Measurements from ENCODE around the gene UBE2K.

DNA sequence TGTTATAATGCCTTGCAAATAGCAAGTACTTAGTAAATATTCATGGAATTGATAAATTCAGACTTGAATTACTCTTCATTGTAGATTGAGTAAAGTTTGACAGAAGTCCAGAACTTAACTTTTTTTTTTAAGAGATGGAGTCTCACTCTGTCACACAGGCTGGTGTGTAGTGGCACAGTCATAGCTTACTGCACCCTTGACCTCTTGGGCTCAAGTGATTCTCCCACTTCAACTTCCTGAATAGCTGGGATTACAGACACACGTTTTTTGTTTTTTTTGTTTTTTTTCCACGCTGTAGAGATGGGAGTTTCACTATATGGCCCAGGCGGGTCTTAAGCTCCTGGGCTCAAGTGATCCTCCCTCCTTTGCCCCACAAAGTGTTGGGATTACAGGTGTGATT is 32.1 kb downstream of the UBE2K start:
- TF ChIP-seq, protein P1, sequence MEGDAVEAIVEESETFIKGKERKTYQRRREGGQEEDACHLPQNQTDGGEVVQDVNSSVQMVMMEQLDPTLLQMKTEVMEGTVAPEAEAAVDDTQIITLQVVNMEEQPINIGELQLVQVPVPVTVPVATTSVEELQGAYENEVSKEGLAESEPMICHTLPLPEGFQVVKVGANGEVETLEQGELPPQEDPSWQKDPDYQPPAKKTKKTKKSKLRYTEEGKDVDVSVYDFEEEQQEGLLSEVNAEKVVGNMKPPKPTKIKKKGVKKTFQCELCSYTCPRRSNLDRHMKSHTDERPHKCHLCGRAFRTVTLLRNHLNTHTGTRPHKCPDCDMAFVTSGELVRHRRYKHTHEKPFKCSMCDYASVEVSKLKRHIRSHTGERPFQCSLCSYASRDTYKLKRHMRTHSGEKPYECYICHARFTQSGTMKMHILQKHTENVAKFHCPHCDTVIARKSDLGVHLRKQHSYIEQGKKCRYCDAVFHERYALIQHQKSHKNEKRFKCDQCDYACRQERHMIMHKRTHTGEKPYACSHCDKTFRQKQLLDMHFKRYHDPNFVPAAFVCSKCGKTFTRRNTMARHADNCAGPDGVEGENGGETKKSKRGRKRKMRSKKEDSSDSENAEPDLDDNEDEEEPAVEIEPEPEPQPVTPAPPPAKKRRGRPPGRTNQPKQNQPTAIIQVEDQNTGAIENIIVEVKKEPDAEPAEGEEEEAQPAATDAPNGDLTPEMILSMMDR (IDR thresholded peaks at IDR 0.05), result no peak
- TF ChIP-seq POLR2A (IDR thresholded peaks at IDR 0.05) (no peak), POLR2AphosphoS5 (IDR thresholded peaks at IDR 0.05; ENCODE audit: insufficient read depth in 1 of 2, low read depth in 1 of 2) (no peak)

All from vagina (tissue), 2 donors.